ENCODE measurements around the gene CAD.
"Not testable (repeated sequence)": the region's sequence is repeated elsewhere in the genome, so short reads cannot be mapped to it uniquely, and the experiment has no call there.

The CAD gene

DNA sequence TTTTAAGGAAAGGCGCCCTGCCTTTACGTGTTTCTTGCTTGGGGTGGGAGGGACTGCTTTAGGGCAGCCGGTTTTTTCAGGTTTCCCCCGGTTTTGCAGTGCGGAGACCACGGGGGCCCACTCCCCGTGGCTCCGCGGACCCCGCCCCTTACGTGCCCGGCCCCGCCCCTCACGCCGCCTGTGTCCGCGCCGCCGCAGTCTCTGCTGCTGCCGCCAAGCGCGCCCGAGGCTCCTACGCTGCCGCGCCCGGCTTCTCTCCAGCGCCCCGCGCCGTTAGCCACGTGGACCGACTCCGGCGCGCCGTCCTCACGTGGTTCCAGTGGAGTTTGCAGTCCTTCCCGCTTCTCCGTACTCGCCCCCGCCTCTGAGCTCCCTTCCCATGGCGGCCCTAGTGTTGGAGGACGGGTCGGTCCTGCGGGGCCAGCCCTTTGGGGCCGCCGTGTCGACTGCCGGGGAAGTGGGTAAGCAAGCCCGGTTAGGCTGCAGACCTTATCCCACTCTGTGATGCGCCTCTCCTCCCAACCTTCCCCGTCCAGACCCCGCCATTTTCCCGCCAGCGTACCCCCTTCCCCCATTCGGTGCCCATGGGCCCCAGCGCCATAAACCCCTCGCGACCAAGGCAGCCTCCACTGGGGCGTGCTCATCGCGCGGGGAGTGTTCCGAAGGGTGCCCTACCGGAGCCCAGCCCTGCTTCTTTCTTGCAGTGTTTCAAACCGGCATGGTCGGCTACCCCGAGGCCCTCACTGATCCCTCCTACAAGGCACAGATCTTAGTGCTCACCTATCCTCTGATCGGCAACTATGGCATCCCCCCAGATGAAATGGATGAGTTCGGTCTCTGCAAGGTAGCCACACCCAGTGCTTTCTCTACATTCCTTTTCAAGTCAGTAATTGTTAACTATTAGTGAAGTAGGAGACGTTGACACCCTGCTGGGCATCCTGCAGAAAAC, at the start of gene CAD:
CAD (plus strand) TSS at position 197 of the 949 bp plus-strand sequence; CDS start at position 380, 183 bp downstream.
- Histone ChIP-seq H3K9me3 (ENCODE audit: control insufficient read depth, low read length) (no peaks in the 10 kb centered on the region), H3K27me3 (ENCODE audit: control insufficient read depth, insufficient read depth, low read length) (no peaks in the 10 kb centered on the region), H3K4me1 (ENCODE audit: control insufficient read depth, insufficient read depth, low read length) (peaks cover 16% of the 10 kb centered on the region), H3K36me3 (ENCODE audit: control insufficient read depth, insufficient read depth, low read length) (no peaks in the 10 kb centered on the region), H3K4me3 (ENCODE audit: low read length) (peak within 1 kb of the TSS; percentile 26), H3K9ac (ENCODE audit: low read length) (peak within 1 kb of the TSS; percentile 64)

DNA sequence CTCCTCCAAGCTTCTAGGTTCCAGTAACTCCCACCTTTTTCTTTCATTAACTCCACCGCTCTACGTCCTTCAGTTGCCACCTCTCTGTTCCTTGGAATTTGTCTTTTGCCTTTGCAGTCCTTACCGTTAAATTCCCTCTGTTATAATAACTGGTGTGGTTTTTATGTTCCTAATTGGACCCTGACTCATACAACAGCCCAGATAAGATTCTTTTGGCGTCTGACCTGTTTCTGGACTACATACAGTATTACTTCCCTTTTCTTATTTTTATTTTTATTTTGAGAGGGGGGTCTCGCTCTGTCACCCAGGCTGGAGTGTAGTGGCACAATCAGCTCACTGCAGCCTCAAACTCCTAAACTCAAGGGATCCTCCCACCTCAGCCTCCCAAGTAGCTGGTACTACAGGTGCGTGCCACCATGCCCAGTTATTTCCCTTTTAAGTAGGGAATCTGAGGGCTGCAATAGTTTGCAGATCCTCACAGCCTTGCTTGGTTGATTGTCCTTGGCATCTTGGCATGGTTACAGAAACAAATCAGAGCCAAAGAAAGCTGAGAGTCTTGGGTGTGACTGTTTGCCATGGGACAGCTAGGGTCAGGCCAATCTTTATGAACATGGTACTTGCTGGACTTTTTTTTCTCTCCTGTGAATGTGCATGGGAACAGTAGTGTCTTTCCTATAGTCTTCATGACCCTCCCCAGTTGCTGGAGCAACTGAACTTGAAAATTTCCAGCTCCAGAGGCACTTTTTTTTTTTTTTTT, 46.4 kb upstream of the CAD start:
- no peaks in the 10 kb centered on the region for H3K9me3 ChIP-seq (ENCODE audit: control insufficient read depth, low read length)
- H3K4me1 ChIP-seq (ENCODE audit: control insufficient read depth, insufficient read depth, low read length): peaks cover 7% of the 10 kb centered on the region
- no peak overlapping the region for H3K9ac ChIP-seq (ENCODE audit: low read length)
- H3K27me3 ChIP-seq (ENCODE audit: control insufficient read depth, insufficient read depth, low read length): no peaks in the 10 kb centered on the region
- H3K4me3 ChIP-seq (ENCODE audit: low read length): no peak overlapping the region
- H3K36me3 ChIP-seq (ENCODE audit: control insufficient read depth, insufficient read depth, low read length): no peaks in the 10 kb centered on the region

DNA sequence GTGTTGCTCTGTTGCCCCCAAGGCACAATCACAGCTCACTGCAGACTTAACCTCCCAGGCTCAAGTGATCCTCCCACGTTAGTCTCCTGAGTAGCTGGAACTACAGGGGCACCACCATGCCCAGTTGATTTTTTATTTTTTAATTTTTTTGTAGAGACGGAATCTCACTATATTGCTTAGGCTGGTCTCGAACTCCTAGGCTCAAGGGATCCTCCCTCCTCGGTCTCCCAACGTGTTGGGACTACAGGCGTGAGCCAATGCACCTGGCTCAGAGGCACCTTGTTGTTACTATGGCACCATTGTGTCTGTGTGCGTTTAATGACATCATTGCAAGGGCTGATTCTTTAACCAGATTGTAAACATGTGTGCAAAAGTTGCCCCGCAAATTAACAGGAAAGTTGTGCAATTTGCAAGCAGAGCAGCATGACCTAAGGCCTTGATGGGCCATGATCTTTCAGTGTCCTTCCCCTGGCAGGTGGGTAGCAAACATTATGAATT, 45.8 kb upstream of the CAD start:
- H3K4me1 ChIP-seq (ENCODE audit: control insufficient read depth, insufficient read depth, low read length): peaks cover 7% of the 10 kb centered on the region
- no peaks in the 10 kb centered on the region for H3K9me3 ChIP-seq (ENCODE audit: control insufficient read depth, low read length)
- H3K36me3 ChIP-seq (ENCODE audit: control insufficient read depth, insufficient read depth, low read length): no peaks in the 10 kb centered on the region
- no peak overlapping the region for H3K9ac ChIP-seq (ENCODE audit: low read length)
- H3K4me3 ChIP-seq (ENCODE audit: low read length): no peak overlapping the region
- H3K27me3 ChIP-seq (ENCODE audit: control insufficient read depth, insufficient read depth, low read length): no peaks in the 10 kb centered on the region

DNA sequence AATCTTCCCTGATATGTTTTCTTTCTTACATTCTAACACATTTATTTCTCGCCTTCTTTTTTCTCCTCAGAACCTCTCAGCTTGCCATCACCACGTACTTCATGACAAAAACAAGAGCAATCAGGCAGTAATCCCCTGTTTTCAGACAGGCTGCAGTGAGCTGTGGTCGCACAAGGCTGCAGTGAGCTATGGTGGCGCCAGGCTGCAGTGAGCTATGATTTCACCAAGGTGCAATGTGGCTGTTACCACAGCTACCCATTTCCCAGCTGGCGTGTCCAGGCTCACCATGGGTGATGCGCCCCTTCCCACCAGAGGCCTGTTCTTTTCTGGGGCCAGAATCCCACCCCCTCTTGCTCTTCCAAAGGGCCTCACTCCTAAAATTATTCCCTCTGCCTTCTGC, 42.5 kb upstream of the CAD start:
- H3K27me3 ChIP-seq (ENCODE audit: control insufficient read depth, insufficient read depth, low read length): no peaks in the 10 kb centered on the region
- no peaks in the 10 kb centered on the region for H3K36me3 ChIP-seq (ENCODE audit: control insufficient read depth, insufficient read depth, low read length)
- H3K9me3 ChIP-seq (ENCODE audit: control insufficient read depth, low read length): no peaks in the 10 kb centered on the region
- no peak overlapping the region for H3K9ac ChIP-seq (ENCODE audit: low read length)
- peaks cover 7% of the 10 kb centered on the region for H3K4me1 ChIP-seq (ENCODE audit: control insufficient read depth, insufficient read depth, low read length)
- no peak overlapping the region for H3K4me3 ChIP-seq (ENCODE audit: low read length)

DNA sequence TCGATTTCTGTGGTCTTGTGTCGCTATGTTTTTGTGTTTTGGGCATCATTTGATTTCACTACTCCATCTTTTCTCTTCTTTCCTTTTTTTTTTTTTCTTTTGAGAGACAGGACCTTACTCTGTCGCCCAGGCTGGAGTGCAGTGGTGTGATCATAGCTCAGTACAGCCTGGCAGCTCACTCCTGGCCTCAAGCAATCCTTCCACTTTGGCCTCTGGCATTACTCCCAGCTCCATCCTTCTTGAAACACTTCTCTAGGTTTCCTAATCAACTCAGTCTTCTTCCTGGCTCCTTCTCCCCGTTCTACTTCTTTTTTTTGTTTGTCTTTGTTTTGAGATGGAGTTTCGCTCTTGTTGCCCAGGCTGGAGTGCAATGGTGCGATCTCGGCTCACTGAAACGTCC, 41.8 kb upstream of the CAD start:
- Histone ChIP-seq H3K9ac (ENCODE audit: low read length) (no peak overlapping the region), H3K36me3 (ENCODE audit: control insufficient read depth, insufficient read depth, low read length) (no peaks in the 10 kb centered on the region), H3K4me3 (ENCODE audit: low read length) (no peak overlapping the region), H3K27me3 (ENCODE audit: control insufficient read depth, insufficient read depth, low read length) (no peaks in the 10 kb centered on the region), H3K4me1 (ENCODE audit: control insufficient read depth, insufficient read depth, low read length) (peaks cover 7% of the 10 kb centered on the region), H3K9me3 (ENCODE audit: control insufficient read depth, low read length) (no peaks in the 10 kb centered on the region)

DNA sequence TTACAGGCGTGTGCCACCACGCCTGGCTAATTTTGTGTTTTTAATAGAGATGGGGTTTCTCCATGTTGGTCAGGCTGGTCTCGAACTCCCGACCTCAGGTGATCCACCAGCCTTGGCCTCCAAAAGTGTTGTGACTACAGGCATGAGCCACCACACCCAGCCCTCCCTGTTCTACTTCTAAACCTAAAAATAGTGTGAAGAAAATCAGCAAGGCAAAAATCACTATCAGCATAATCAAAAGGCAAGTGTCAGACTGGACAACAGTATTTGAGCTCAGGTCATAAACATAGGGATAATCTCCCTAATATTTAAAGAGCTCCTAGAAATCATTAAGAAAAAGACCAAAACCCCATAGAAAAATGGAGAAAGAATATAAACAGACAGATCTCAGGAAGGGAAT, 41.4 kb upstream of the CAD start:
- H3K4me3 ChIP-seq (ENCODE audit: low read length); H3K9ac ChIP-seq (ENCODE audit: low read length); H3K27me3 ChIP-seq (ENCODE audit: control insufficient read depth, insufficient read depth, low read length); H3K9me3 ChIP-seq (ENCODE audit: control insufficient read depth, low read length); H3K4me1 ChIP-seq (ENCODE audit: control insufficient read depth, insufficient read depth, low read length); H3K36me3 ChIP-seq (ENCODE audit: control insufficient read depth, insufficient read depth, low read length): not testable (repeated sequence)

DNA sequence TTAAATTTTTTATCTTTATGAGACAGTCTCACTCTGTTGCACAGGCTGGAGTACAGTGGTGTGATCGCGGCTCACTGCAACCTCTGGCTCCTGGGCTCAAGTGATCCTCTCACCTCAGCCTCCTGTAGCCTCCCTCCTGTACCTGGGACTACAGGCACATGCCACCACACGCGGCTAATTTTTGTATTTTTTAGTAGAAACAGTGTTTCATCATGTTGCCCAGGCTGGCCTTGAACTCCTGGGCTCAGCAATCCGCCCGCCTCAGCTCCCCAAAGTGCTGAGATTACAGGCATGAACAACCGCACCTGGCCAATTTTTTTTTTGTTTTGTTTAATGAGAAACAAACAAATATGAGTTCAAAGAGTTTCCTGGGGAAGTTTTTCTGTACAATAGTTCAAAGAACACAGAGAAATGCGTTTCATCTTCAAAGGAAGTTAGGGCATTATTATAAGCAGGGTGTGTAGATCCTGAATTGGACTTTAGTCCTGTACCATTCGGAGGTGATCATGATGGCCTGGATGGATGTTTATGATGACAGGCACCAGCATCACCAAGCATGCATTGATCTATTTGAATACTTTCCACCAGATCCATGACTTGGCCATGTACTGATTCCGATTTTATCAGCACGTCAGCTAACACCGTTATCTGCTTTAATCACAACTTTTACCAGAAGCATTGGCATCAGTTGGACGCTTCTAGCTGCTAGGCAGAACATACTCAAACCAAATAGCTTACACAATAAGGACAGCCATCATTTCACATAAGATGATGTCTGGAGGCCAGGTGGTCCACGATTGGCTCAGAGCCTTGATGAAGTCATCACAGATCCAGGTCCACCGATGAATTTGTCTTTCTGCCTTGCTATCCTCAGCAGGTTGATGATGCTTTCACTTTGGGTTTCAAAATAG, 39.5 kb upstream of the CAD start:
- H3K4me1 ChIP-seq (ENCODE audit: control insufficient read depth, insufficient read depth, low read length): no peaks in the 10 kb centered on the region
- no peak overlapping the region for H3K4me3 ChIP-seq (ENCODE audit: low read length)
- H3K36me3 ChIP-seq (ENCODE audit: control insufficient read depth, insufficient read depth, low read length): no peaks in the 10 kb centered on the region
- no peaks in the 10 kb centered on the region for H3K9me3 ChIP-seq (ENCODE audit: control insufficient read depth, low read length)
- H3K9ac ChIP-seq (ENCODE audit: low read length): no peak overlapping the region
- no peaks in the 10 kb centered on the region for H3K27me3 ChIP-seq (ENCODE audit: control insufficient read depth, insufficient read depth, low read length)

DNA sequence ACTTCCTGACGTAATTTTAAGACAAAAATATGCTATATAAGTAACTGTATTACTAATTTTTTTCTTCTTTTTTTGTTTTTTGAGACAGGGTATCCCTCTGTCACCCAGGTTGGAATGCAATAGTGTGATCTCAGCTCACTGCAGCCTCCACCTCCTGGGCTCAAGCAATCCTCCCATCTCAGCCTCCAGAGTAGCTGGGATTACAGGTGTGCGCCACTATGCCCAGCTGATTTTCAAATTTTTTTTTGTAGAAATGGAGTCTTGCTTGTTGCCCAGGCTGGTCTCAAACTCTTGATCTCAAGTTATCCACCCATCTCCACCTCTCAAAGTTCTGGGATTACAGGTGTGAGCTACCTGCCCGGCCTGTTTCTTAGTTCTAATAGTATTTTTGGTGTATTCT, 38.7 kb upstream of the CAD start:
- Histone ChIP-seq H3K9me3 (ENCODE audit: control insufficient read depth, low read length) (no peaks in the 10 kb centered on the region), H3K4me1 (ENCODE audit: control insufficient read depth, insufficient read depth, low read length) (no peaks in the 10 kb centered on the region), H3K27me3 (ENCODE audit: control insufficient read depth, insufficient read depth, low read length) (no peaks in the 10 kb centered on the region), H3K9ac (ENCODE audit: low read length) (no peak overlapping the region), H3K4me3 (ENCODE audit: low read length) (no peak overlapping the region), H3K36me3 (ENCODE audit: control insufficient read depth, insufficient read depth, low read length) (no peaks in the 10 kb centered on the region)

DNA sequence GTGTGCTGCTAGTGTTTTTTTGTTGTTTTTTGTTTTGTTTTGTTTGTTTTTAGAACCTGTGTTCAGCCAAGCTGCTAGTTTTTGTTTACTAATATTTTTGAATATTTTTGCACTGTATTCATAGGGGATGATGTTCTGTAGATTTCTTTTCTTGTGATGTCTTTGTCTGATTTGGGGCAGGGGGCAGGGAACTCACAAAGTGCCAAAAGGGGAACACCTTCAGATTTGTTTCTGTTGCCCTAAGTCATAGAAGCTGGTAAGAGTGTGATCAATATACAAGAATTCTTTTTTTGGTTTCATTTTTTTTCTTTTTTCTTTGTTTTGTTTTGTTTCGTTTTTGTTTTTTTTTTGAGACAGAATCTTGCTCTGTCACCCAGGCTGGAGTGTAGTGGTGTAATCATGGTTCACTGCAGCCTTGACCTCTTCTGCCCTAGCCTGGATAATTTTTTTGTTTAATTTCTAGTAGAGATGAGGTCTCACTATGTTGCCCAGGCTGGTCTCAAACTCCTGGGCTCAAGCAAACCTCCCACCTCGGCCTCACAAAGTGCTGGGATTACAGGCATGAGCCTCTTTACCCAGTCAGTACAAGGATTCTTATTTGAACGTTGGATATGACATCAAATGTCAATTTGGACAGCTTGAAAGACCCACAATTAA, 37.7 kb upstream of the CAD start:
- H3K9me3 ChIP-seq (ENCODE audit: control insufficient read depth, low read length): no peaks in the 10 kb centered on the region
- H3K4me1 ChIP-seq (ENCODE audit: control insufficient read depth, insufficient read depth, low read length): no peaks in the 10 kb centered on the region
- no peak overlapping the region for H3K9ac ChIP-seq (ENCODE audit: low read length)
- no peaks in the 10 kb centered on the region for H3K27me3 ChIP-seq (ENCODE audit: control insufficient read depth, insufficient read depth, low read length)
- no peaks in the 10 kb centered on the region for H3K36me3 ChIP-seq (ENCODE audit: control insufficient read depth, insufficient read depth, low read length)
- H3K4me3 ChIP-seq (ENCODE audit: low read length): no peak overlapping the region

DNA sequence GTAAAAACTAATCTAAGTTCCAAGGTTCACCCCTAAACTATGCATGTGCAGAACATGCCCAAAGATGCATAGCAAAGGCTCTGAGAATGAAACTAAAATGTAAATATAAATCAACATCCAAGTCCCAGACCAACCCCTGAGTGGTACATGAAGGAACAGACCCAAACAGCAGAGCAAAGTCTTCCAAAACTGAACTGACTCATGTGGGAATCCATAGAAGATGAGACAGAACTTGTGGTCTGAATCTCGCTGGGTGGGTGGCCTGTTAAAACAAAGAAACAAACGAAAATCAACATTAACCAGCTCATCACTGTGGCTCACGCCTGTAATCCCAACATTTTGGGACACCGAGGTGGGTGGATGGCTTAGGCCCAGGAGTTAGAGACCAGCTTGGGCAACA, 34.8 kb upstream of the CAD start:
- H3K27me3 ChIP-seq (ENCODE audit: control insufficient read depth, insufficient read depth, low read length): no peaks in the 10 kb centered on the region
- H3K9ac ChIP-seq (ENCODE audit: low read length): no peak overlapping the region
- H3K36me3 ChIP-seq (ENCODE audit: control insufficient read depth, insufficient read depth, low read length): no peaks in the 10 kb centered on the region
- no peak overlapping the region for H3K4me3 ChIP-seq (ENCODE audit: low read length)
- H3K4me1 ChIP-seq (ENCODE audit: control insufficient read depth, insufficient read depth, low read length): no peaks in the 10 kb centered on the region
- no peaks in the 10 kb centered on the region for H3K9me3 ChIP-seq (ENCODE audit: control insufficient read depth, low read length)

DNA sequence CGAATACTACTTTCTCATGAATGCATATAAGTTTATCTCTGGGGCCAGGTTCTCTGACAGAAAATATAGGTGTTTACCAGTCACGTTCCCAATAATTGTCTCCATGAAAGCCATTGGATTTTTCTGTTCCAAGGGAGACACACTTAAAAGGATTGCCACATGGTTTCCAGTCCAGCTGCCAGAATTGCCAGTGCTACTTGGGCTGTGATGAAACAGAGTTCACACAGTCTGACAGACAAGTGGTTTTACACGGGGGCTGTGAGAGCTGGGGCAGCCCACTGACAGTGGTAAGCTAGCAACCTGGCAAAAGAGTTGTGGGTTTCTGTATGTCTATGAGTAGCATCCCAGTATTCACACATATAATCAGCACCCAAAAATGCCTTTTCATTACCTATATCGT, 33.1 kb upstream of the CAD start:
- Histone ChIP-seq H3K9ac (ENCODE audit: low read length) (no peak overlapping the region), H3K4me3 (ENCODE audit: low read length) (no peak overlapping the region), H3K4me1 (ENCODE audit: control insufficient read depth, insufficient read depth, low read length) (no peaks in the 10 kb centered on the region), H3K36me3 (ENCODE audit: control insufficient read depth, insufficient read depth, low read length) (no peaks in the 10 kb centered on the region), H3K9me3 (ENCODE audit: control insufficient read depth, low read length) (no peaks in the 10 kb centered on the region), H3K27me3 (ENCODE audit: control insufficient read depth, insufficient read depth, low read length) (no peaks in the 10 kb centered on the region)
